A673 (cell line): ENCODE results near the gene APBA3.

Experiments used
- EZH2 ChIP-seq: fragments of 200-600 bp; sonication (generic); IDR thresholded peaks from 2 replicates; pipeline ENCODE4 v1.6.1; 2017; ENCODE audit warnings: borderline replicate concordance, low read depth, mild to moderate bottlenecking, mixed read lengths, antibody characterized with exemption, low read length; ENCODE audit not compliant: poor library complexity, severe bottlenecking
- TF ChIP-seq, protein P1 (sequence below): fragments of 300-800, 200-600 bp; sonication (generic); conservative IDR thresholded peaks from 2 replicates; pipeline ENCODE4 v1.5.1; 2017; ENCODE audit warnings: low read depth, mild to moderate bottlenecking, antibody characterized with exemption, low read length, moderate library complexity, mixed read lengths

DNA sequence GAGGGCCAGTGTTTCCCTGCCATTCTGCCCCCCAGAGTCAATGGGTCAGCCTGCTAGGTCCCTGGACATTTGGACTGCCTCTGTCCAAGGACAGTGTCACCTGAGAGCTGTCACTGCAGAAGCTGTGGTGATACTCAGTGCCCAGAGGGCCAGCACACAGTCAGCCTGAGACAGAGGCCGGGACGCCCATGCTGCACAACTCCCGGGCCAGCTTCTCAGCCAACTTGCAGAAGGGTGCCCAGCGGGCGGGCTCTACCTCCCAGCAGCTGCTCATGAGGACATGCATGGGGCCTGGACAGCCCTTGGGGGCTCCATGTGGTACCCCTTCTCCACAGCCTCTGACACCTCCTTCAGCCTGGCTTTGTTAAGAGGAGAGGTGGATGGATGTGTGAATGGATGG is 14.3 kb upstream of the APBA3 start:
- TF ChIP-seq, protein P1, sequence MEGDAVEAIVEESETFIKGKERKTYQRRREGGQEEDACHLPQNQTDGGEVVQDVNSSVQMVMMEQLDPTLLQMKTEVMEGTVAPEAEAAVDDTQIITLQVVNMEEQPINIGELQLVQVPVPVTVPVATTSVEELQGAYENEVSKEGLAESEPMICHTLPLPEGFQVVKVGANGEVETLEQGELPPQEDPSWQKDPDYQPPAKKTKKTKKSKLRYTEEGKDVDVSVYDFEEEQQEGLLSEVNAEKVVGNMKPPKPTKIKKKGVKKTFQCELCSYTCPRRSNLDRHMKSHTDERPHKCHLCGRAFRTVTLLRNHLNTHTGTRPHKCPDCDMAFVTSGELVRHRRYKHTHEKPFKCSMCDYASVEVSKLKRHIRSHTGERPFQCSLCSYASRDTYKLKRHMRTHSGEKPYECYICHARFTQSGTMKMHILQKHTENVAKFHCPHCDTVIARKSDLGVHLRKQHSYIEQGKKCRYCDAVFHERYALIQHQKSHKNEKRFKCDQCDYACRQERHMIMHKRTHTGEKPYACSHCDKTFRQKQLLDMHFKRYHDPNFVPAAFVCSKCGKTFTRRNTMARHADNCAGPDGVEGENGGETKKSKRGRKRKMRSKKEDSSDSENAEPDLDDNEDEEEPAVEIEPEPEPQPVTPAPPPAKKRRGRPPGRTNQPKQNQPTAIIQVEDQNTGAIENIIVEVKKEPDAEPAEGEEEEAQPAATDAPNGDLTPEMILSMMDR: no peak
- no peak for TF ChIP-seq EZH2
